GM23248 (cell line): ENCODE data around the gene ZFX. TPM values are rescaled to one million over a fixed set of nuclear protein-coding genes. Genes with fewer than 3 reads are reported as not detected.
A peak's percentile ranks its signal among the peaks of the same experiment; 100 is the strongest.

ENCODE experiments used
- DNase-seq: peaks from one replicate; pipeline ENCODE4 v3.0.0-alpha.2; 2015
- H2AFZ ChIP-seq: fragments of 200-600 bp; sonication (generic); 2 replicates; pipeline ENCODE4 v1.6.1; 2016; ENCODE audit warnings: antibody characterized with exemption
- H3F3A ChIP-seq: fragments of 200-600 bp; sonication (generic); 2 replicates; pipeline ENCODE4 v1.6.1; 2016; ENCODE audit warnings: mild to moderate bottlenecking, antibody characterized with exemption, mixed run types; ENCODE audit not compliant: insufficient read depth
- H3K27ac ChIP-seq: fragments of 200-600 bp; sonication (generic); 2 replicates; pipeline ENCODE4 v1.5.1; 2016; ENCODE audit warnings: mild to moderate bottlenecking
- H3K27me3 ChIP-seq: fragments of 200-600 bp; sonication (generic); replicated peaks from 2 replicates; pipeline ENCODE4 v1.6.1; 2016; ENCODE audit warnings: mild to moderate bottlenecking; ENCODE audit not compliant: insufficient read depth
- H3K36me3 ChIP-seq: fragments of 200-600 bp; sonication (generic); 2 replicates; pipeline ENCODE4 v1.6.1; 2016; ENCODE audit warnings: low read depth, mild to moderate bottlenecking
- H3K4me1 ChIP-seq: fragments of 200-600 bp; sonication (generic); 2 replicates; pipeline ENCODE4 v1.6.1; 2016; ENCODE audit warnings: mild to moderate bottlenecking; ENCODE audit not compliant: insufficient read depth
- H3K4me2 ChIP-seq: fragments of 200-600 bp; sonication (generic); one replicate; pipeline ENCODE4 v1.6.1; 2016; ENCODE audit warnings: mild to moderate bottlenecking; ENCODE audit not compliant: unreplicated experiment
- H3K4me3 ChIP-seq: fragments of 200-600 bp; sonication (generic); 2 replicates; pipeline ENCODE4 v1.5.1; 2016; ENCODE audit warnings: mild to moderate bottlenecking
- H3K79me2 ChIP-seq: fragments of 200-600 bp; sonication (generic); 2 replicates; pipeline ENCODE4 v1.6.1; 2016; ENCODE audit warnings: mild to moderate bottlenecking; ENCODE audit not compliant: insufficient read depth
- H3K9ac ChIP-seq: fragments of 200-600 bp; sonication (generic); 2 replicates; pipeline ENCODE4 v1.6.1; 2016; ENCODE audit warnings: mild to moderate bottlenecking
- H3K9me2 ChIP-seq: fragments of 200-600 bp; sonication (generic); 2 replicates; pipeline ENCODE4 v1.6.1; 2016; ENCODE audit warnings: mixed run types, mild to moderate bottlenecking, moderate library complexity; ENCODE audit not compliant: insufficient read depth
- H3K9me3 ChIP-seq: fragments of 200-600 bp; sonication (generic); one replicate; pipeline ENCODE4 v1.6.1; 2017; ENCODE audit warnings: low read depth
- H4K20me1 ChIP-seq: fragments of 200-600 bp; sonication (generic); 2 replicates; pipeline ENCODE4 v1.6.0; 2016; ENCODE audit not compliant: insufficient read depth
- EZH2 ChIP-seq: fragments of 200-600 bp; sonication (generic); IDR thresholded peaks from 2 replicates; pipeline ENCODE4 v1.6.1; 2018; ENCODE audit warnings: antibody characterized with exemption, mild to moderate bottlenecking; ENCODE audit not compliant: insufficient read depth, poor library complexity, severe bottlenecking
- EZH2phosphoT487 ChIP-seq: fragments of 200-600 bp; sonication (generic); IDR thresholded peaks from 2 replicates; pipeline ENCODE4 v1.6.1; 2018; ENCODE audit warnings: antibody characterized with exemption, moderate library complexity, mild to moderate bottlenecking, low read depth; ENCODE audit not compliant: insufficient read depth
- WGBS, 2 experiments: methylation state at CpG; one replicate each; pipeline ENCODE4 v1.1.6; 2015 to 2017; ENCODE audit warnings: low lambda C conversion rate in 2 of 2, low coverage in 1 of 2; ENCODE audit errors: missing lambda C conversion rate in 2 of 2; 5-methylcytosine and 5-hydroxymethylcytosine counted together
- in situ Hi-C: fragments of 300-500 bp; cut with MboI; formaldehyde crosslinking; loops from 2 replicates; pipeline ENCODE4 v1.15.0; 2020
- polyA plus RNA-seq: library from polyadenylated mRNA; unstranded; fragments of >200 nt; fragmentation: Nextera tagmentation; extraction: Ambion mirVana; gene quantifications from 2 replicates; pipeline ENCODE4 v1.2.1, GENCODE V29; 2016
- total RNA-seq: library from RNA; depleted of rRNA; stranded (reverse); fragments of >200 nt; shearing (Covaris generic); gene quantifications from 2 replicates; pipeline ENCODE4 v1.2.3, GENCODE V29; 2014

ZFX gene
- total and polyA plus RNA-seq, 2 experiments from 2014 or later = 19.6 to 24.1 TPM

DNA sequence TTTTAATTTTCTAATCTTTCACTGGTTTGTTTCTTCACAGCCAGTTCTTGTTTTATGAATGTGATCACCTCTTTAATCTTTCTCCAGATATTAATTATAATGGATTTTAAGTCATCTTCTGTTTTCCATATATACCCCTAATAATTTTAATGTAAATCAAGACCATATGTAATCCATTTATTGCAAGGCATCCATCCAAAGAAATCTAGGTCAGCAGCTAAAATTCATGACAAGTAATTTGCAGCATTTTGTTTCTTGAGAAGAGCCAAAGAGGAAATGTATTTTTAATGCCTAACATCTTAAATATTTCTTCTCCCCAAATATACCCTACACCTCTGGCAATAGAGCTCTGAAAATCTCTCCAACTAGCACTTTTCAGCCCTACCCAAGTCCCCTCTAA lies 83.3 kb downstream of the ZFX start:
- Histone ChIP-seq H3K27ac (no peak overlapping the region), H3K9ac (no peak overlapping the region), H3K9me3 (no peaks in the 10 kb centered on the region), H3K4me2 (no peak overlapping the region), H3K27me3 (no peaks in the 10 kb centered on the region), H3K79me2 (no peaks in the 10 kb centered on the region), H3K4me1 (peaks cover 6% of the 10 kb centered on the region; the same call in 1 of the 2 replicates), H2AFZ (no peak overlapping the region), H4K20me1 (no peaks in the 10 kb centered on the region), H3K9me2 (no peaks in the 10 kb centered on the region), H3F3A (peaks cover 5% of the 10 kb centered on the region; the same call in 1 of the 2 replicates), H3K36me3 (no peaks in the 10 kb centered on the region), H3K4me3 (no peak overlapping the region)
- in situ Hi-C loops = loop anchor here (25.0 kb wide), 1 partner anchor 145 kb away; no protein-coding TSS in a partner anchor
- DNase-seq = no peak
- TF ChIP-seq EZH2 = no peak
- no peak for TF ChIP-seq EZH2phosphoT487

DNA sequence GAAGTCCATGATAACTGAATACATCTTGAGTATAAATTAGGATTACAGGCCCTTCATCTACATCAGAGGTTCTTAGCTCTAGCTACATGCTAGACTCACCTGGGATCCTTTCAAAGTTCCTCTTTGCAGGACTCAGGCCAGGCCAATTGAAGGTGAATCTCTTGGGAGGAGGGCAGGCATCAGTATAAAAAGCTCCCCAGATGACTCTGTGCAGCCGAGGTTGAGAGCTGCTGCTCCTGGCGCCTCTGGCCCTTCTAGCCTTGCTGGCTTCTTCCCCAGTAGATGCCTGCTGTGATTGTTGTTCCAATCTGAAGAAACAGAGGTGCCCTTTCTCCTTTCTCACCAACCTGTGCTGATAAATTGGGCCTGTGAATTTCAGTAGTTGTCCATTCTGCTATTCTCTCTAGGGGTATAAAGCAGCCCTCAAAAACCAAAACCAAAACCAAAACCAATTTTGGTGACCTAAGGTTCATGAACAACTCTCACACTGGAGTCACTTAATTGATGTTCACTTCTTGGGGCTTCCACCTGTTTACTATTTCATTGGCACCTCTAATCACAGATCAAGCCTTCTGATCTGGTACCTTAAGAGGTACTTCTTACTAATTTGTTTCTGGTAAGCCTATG lies 85.7 kb downstream of the ZFX start:
- in situ Hi-C loops = loop anchor here (25.0 kb wide), 1 partner anchor 148 kb away; no protein-coding TSS in a partner anchor
- H3K27ac ChIP-seq = no peak overlapping the region
- H4K20me1 ChIP-seq = no peaks in the 10 kb centered on the region
- no peaks in the 10 kb centered on the region for H3K9me2 ChIP-seq
- 86 to 96% methylated on average over 1 to 2 of the region's 2 CpGs for WGBS, 2 experiments
- no peak overlapping the region for H3K4me2 ChIP-seq
- no peak for DNase-seq
- H3K9ac ChIP-seq = no peak overlapping the region
- H3F3A ChIP-seq = peaks cover 5% of the 10 kb centered on the region; the same call in 1 of the 2 replicates
- H2AFZ ChIP-seq = no peak overlapping the region
- no peaks in the 10 kb centered on the region for H3K79me2 ChIP-seq
- no peak overlapping the region for H3K4me3 ChIP-seq
- TF ChIP-seq EZH2 (no peak), EZH2phosphoT487 (no peak)
- no peaks in the 10 kb centered on the region for H3K36me3 ChIP-seq
- H3K9me3 ChIP-seq = no peaks in the 10 kb centered on the region
- no peaks in the 10 kb centered on the region for H3K27me3 ChIP-seq
- peaks cover 6% of the 10 kb centered on the region; the same call in 1 of the 2 replicates for H3K4me1 ChIP-seq

DNA sequence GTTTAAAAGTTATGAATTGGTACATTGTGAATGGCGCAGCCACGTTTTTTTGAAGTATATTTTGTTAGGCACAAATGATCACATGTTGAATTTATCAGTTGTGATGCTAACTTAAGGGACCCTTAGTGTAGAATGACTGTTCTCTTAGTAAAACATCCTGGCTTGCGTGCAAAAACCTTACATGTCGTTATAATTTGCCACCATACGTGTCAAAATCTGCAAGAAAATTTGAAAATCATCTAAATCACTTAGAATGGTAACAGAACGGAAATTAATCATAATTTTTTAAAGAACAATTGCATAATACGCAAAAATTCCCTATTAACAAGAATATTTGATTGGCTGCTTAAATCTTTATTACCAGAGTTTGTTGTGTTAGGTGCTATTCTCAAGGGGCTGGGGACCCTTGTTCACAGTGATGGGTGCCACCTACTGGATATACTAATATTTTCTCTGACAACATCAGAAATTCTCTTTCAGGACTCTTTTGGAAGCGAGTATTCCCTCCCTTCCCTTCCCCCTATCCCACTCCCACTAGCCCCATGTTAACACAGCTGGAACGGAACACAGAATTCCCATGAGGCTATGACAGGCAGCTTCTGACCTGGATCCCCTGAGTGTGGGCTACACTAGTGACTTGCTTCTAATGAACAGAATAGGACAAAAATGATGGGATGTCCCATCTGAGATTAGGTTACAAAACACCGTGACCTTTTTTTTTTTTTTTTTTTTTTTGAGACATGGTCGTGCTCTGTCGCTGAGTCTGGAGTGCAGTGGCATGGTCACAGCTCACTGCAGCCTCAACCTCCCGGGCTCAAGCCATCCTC lies 92.5 kb downstream of the ZFX start:
- peaks cover 34% of the 10 kb centered on the region for H3K4me1 ChIP-seq
- DNase-seq = peak; percentile 41
- H3F3A ChIP-seq = peaks cover 34% of the 10 kb centered on the region
- no peaks in the 10 kb centered on the region for H3K9me3 ChIP-seq
- H3K4me2 ChIP-seq = no peak overlapping the region
- in situ Hi-C loops = loop anchor here (25.0 kb wide), 1 partner anchor 155 kb away; no protein-coding TSS in a partner anchor
- peak overlapping the region; percentile 65 for H3K9ac ChIP-seq
- TF ChIP-seq EZH2phosphoT487 (no peak), EZH2 (no peak)
- H3K36me3 ChIP-seq = no peaks in the 10 kb centered on the region
- no peaks in the 10 kb centered on the region for H4K20me1 ChIP-seq
- no peak overlapping the region for H3K4me3 ChIP-seq
- no peaks in the 10 kb centered on the region for H3K9me2 ChIP-seq
- H3K79me2 ChIP-seq = no peaks in the 10 kb centered on the region
- 26 to 40% methylated on average over 9 to 13 of the region's 13 CpGs for WGBS, 2 experiments
- H3K27me3 ChIP-seq = no peaks in the 10 kb centered on the region
- no peak overlapping the region for H2AFZ ChIP-seq
- H3K27ac ChIP-seq = peak overlapping the region; percentile 84

DNA sequence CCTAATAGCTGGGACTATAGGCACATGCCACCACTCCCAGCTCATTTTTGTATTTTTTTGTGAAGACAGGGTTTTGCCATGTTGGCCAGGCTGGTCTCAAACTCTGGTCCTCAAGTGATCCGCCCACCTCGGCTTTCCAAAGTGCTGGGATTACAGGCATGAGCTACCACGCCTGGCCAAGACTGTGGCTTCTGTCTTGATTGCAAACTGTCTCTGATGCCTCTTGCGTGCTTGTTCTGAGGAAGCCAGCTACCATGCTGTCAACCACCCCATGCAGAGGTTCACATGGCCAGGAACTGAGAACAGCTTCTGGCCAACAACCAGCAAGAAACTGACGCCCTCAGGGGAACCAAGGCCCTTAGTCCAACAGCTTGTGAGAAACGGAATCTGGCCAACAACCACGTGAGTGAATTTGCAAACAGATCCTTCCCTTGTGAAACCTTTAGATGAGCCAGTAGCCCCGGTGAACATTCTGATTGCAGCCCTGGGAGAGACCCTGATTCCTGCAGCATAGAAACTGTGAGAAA lies 93.2 kb downstream of the ZFX start:
- no peaks in the 10 kb centered on the region for H3K27me3 ChIP-seq
- in situ Hi-C loops = loop anchor here (25.0 kb wide), 1 partner anchor 155 kb away; no protein-coding TSS in a partner anchor
- 2 to 3% methylated on average over 5 to 7 of the region's 8 CpGs for WGBS, 2 experiments
- DNase-seq = peak; percentile 77
- H3K4me1 ChIP-seq = peaks cover 34% of the 10 kb centered on the region
- no peaks in the 10 kb centered on the region for H4K20me1 ChIP-seq
- no peaks in the 10 kb centered on the region for H3K79me2 ChIP-seq
- H3K4me3 ChIP-seq = no peak overlapping the region
- TF ChIP-seq EZH2phosphoT487 = no peak
- no peak for TF ChIP-seq EZH2
- no peaks in the 10 kb centered on the region for H3K9me3 ChIP-seq
- peaks cover 34% of the 10 kb centered on the region for H3F3A ChIP-seq
- H2AFZ ChIP-seq = peak overlapping the region; percentile 45; the same call in 1 of the 2 replicates
- no peaks in the 10 kb centered on the region for H3K36me3 ChIP-seq
- H3K9ac ChIP-seq = peak overlapping the region; percentile 65
- no peaks in the 10 kb centered on the region for H3K9me2 ChIP-seq
- H3K4me2 ChIP-seq = no peak overlapping the region
- H3K27ac ChIP-seq = peak overlapping the region; percentile 84
